Posterior vena cava (tissue), 2 donors: Measurements from ENCODE around the gene DDX24. TPM values are rescaled to one million over a fixed set of nuclear protein-coding genes. Genes with fewer than 3 reads are reported as not detected.

Experiments used
- DNase-seq: peaks from one replicate; pipeline ENCODE4 v3.0.0-alpha.2; 2020; ENCODE audit warnings: low spot score
- intact Hi-C, 2 donors: fragments of 100-400 bp; cut with DNase I; formaldehyde crosslinking; loops; one replicate each; pipeline versions ENCODE4 v1.14.1 to v1.14.2; 2022 to 2023
- total RNA-seq, 2 donors: library from RNA; stranded (reverse); fragmentation: NEBNext Ultra II Directional; extraction: Animal tissue kit (Norgen Biotek cat#: 25700); gene quantifications; one replicate each; pipeline ENCODE4 v1.2.1, GENCODE V29; 2021
- donor health status: DM: yes; HTN: yes; CAD: no.
- donor health status: DM: yes; HTN: yes; CAD: no.

Gene DDX24
- total RNA-seq, 2 donors from 2014 or later = 166 to 175 TPM

DNA sequence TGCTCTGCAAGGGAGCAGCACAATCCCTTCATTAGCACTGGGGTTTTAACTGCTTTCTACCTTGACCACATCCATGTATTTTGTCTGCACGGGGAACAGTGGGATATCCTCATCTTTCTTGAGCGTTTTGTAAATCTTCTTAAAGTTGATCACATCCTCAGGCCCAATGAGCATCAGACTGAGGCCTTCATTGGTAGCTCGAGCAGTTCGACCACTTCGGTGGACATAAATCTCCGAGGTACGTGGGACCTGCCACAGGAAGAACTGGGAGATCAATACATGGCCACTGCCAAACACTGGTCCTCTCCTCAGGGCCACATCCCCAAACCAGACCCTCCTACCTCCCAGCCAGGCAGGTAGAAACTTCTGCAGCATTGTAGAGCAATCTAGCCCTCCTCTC lies 26.1 kb downstream of the DDX24 start:
- intact Hi-C loops = loop anchor here in 1 of 2 donors (5.0 kb wide), 1 partner anchor 82 kb away; no protein-coding TSS in a partner anchor
- no peak for DNase-seq

- no peak for DNase-seq
- intact Hi-C loops = loop anchor here in 1 of 2 donors (5.0 kb wide), 1 partner anchor 83 kb away; no protein-coding TSS in a partner anchor
These were observed 26.6 kb downstream of the DDX24 start for GRCh38 chr14:94054401-94054800.

DNA sequence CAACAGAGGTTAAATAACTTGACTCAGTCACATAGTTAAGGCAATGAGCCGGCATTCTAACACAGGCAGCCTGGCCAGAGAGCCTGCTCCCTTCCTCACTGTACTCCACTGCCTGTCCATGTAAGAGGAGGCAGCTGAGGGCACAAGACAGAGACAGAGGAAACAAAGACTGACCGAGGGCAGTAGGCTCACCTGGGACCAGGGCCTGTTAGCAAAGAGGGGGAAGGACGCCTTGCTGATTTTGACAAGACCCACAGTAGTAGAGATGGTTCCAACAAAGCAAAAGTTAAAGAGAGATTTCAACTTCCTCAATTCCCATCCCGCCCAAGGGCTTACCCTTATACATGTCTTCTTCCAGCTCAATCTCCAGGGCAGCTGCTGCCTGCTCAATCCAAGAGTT lies 28.3 kb downstream of the DDX24 start:
- no peak for DNase-seq
- intact Hi-C loops = loop anchor here in 1 of 2 donors (5.0 kb wide), 1 partner anchor 85 kb away; no protein-coding TSS in a partner anchor

GRCh38 chr14:94052199-94052598 lies 28.8 kb downstream of the DDX24 start:
- intact Hi-C loops = loop anchor here in 1 of 2 donors (5.0 kb wide), 1 partner anchor 85 kb away; no protein-coding TSS in a partner anchor

DNA sequence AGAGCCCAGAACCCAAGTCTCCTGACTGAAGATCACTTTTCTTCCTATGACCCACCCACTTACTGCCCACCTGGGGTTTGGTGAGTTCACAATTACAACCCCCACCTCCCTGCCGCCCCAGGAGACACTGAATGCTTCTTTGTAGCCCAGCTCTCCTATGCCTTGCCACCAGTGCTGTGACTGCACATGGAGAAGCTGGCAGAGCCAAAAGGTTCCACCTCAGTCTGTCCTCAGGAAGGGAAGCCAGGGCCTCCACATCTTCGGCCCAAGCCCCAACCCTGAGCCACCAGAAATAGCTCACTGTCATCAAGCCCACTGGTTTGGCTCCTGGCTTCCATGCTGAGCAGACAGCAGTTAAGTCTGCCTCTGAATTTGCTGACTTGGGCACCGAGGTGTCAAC lies 29.2 kb downstream of the DDX24 start:
- intact Hi-C loops = loop anchor here in 1 of 2 donors (5.0 kb wide), 1 partner anchor 86 kb away; no protein-coding TSS in a partner anchor

More at GRCh38 chr14:94052199-94052598, 28.8 kb downstream of the DDX24 start:
- no peak for DNase-seq

GRCh38 chr14:94051115-94051514 lies 29.9 kb downstream of the DDX24 start:
- intact Hi-C loops = loop anchor here in 1 of 2 donors (5.0 kb wide), 1 partner anchor 86 kb away; no protein-coding TSS in a partner anchor
- no peak for DNase-seq

More for the DNA sequence above, 29.2 kb downstream of the DDX24 start:
- no peak for DNase-seq

DNA sequence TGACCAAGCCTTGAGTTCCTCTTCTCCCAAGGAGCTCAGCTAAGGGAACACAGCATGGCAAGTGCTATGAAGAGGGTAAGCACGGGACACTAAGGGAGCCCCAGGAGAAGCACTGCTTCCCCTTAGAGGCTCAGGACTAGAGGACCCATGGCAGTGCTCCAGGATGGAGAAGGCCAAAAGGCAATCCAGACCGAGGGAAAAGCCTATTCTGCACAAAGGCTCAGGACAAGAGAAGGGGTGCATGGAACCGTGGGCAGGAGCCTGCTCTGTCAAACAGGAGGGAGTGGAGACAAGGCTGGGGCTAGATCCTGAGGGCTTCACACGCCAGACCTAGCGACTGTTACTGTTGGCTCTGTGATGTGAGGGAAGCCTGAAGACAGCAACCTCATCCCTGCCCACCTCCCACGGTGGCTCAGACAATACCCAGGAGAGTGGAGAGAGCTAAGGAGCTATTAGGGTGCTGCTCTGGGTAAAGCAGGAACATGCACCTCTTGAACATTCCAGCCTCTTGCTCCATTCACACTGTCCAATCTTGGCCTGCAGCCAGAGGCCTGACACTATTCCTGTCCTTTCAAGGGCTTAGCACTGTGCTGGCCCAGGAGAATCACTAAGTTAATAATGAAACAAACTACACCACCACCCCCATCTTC lies 30.6 kb downstream of the DDX24 start:
- intact Hi-C loops = loop anchor here in 1 of 2 donors (5.0 kb wide), 1 partner anchor 87 kb away; no protein-coding TSS in a partner anchor
- DNase-seq = no peak

DNA sequence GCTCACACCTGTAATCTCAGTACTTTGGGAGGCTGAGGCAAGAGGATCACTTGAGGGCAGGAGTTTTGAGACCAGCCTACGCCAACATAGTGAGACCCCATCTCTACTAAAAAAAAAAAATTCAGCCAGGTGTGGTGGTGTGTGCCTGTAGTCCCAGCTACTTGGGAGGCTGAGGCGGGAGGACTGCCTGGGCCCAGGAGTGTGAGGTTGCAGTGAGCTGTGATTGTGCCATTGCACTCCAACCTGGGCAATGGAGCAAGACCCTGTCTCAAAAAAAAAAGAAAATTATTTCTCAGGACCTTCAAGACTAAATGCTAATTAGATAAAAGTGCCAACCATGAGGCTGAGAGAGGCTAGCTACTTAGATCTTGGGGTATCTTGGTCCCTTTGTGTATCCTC lies 31.4 kb downstream of the DDX24 start:
- intact Hi-C loops = loop anchor here in 1 of 2 donors (5.0 kb wide), 1 partner anchor 88 kb away; no protein-coding TSS in a partner anchor
- no peak for DNase-seq

DNA sequence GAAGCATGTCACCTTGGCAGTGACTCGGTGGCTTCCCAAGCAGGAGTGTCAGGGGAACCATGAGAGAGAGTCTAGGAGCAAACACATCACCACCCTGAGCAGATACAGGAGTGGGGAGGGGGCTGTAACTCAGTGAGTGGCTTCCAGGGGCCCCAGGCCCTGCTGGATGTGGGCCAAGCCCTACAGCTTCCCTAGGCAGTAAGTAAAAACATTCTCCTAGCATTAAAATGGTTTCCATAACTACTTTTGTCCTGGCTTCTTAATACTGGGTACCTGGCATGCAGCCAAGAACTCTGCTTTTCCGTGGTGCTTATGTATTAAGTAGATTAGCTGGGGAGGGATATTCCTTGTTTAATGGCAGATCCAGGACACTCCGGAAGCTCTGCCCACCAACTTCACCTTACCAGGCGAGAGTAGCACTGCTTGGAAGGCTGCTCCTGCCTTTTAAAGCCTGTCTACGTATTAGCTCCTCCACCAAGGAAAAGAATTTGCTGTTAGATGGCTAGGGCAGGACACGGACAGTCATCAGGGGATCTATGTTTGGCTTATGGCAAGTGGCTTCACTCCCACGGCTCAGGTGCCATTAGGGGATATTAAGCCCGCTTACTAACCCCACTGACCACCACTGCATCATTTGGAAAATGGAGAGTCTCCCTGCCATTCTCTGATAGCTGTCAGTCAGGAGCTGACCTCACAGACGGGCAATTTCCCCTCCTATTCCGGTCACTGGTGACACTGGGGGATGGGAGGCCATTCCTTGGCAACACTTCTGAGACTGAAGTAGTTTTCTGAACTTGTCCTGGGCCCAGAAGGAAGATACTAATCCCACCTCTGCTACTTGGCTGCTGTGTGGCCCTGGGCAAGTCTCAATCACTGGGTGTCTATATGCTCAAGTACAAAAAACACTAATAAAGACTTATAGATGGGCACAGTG lies 32.0 kb downstream of the DDX24 start:
- no peak for DNase-seq
- intact Hi-C loops = no loop called here

GRCh38 chr14:94047581-94047980 lies 33.4 kb downstream of the DDX24 start:
- no peak for DNase-seq
- intact Hi-C loops = no loop called here

GRCh38 chr14:94046696-94047250 lies 34.2 kb downstream of the DDX24 start:
- no peak for DNase-seq
- intact Hi-C loops = no loop called here

- intact Hi-C loops = no loop called here
- DNase-seq = peak; percentile 46
These were observed 35.2 kb downstream of the DDX24 start for GRCh38 chr14:94045563-94046345.

- intact Hi-C loops = no loop called here
- peak; percentile 35 for DNase-seq
These were observed 35.9 kb downstream of the DDX24 start for GRCh38 chr14:94045101-94045500.

- peak; percentile 79 for DNase-seq
- intact Hi-C loops = no loop called here
These were observed 36.4 kb downstream of the DDX24 start for GRCh38 chr14:94044476-94045091.

DNA sequence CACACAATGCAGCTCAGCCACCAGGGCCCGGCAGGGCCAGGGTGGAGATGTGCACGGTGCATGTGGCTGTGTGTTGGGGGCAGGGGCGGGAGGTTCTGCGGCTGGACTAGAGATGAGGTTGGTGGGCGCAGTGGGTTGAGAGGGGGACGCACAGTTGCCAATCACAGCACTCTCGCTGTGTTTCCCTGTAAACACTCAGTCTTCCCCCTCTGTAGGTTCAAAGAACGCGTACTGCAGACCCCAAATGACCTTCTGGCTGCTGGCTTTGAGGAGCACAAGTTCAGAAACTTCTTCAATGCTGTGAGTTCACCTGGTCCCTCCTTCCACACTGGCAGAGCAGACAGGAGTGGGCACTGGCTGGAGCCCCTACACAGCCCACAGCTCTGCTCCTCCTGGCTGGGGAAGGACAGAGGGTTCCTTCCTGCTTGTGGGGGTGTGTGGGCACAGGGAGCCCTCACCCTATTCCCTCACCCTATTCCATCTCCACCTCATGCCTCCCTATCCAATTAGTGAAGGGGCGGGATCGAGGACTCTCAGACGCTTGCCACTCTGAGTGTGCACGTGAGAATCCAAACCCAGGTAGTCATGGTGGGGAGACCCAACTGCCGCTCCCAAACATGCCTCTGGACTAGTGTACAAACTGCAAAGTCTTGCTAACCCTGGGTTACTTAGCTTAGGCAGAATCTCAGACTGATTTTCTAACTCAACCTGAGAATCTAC lies 37.1 kb downstream of the DDX24 start:
- DNase-seq = peak; percentile 76
- intact Hi-C loops = no loop called here

DNA sequence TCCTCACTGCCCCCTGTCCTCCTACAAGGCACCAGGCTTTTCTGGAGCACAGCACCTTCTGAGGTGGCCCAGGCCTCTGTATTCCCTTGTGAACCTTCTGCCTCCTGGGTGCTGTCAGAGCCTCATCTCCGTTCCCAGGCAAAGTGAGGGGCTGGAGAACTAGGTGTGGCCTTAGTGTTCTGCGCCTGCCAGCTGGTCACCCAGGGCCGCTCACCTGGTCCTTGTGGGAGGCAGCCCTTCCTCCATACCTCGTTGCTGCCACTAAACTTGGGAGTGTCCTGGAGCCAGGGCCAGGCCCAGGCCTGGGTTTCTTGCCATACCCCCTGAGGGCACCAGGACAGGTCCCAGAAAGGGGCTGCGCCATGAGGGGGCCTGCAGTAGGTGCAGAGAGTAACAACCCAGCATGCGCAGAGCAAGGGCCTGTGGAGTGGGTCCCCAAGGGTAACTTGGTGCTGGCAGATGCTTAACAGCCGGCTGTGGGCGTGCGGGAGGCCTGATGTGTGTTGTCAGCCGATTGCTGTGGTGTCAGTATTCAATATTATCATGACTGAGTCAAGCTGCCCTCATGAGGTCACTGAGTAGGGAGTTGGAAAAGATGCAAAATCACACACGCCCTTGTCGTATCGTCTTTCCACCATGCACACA lies 37.8 kb downstream of the DDX24 start:
- peak; percentile 72 for DNase-seq
- intact Hi-C loops = no loop called here

DNA sequence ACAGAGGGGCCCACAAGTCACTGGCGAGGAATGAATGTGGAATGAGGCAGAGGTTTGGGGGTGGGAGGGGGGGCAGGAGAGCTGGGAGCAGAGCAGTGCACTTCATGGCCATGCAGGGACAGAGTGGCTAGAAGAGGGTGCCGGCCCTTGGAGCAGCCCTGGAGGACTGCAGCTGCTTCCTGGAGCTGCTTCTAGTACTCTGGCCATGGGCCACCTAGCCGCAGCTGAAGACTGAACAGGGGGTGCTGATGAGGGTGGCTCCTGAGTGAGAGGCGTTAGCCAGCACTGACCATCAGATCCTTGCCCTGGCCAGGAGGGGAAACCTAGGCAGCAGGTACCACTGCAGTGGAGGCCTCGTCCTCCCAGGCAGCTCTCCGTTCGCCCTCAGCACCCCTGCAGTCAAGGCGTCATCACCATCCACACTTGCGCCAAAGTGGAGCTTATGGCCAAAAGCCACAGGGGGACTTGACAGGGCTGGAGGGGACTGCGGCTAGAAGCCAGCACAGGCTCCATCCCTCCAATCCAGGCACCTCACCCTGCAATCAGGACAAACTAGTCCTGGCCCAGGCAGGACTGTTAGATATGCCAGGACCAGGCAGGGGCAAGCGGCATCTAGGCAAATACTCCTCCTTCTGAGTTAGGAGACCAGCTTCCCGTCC lies 38.4 kb downstream of the DDX24 start:
- peak; percentile 78 for DNase-seq
- intact Hi-C loops = no loop called here
